GM18502 (cell line): Measurements from ENCODE around the gene CTNNA1.

Experiments
- ATAC-seq: cut with Tn5 transposase; IDR thresholded peaks from one replicate; pipeline ENCODE4 v1.9.1; 2021; ENCODE audit warnings: mild to moderate bottlenecking; ENCODE audit not compliant: unreplicated experiment, poor library complexity

CTNNA1 gene

DNA sequence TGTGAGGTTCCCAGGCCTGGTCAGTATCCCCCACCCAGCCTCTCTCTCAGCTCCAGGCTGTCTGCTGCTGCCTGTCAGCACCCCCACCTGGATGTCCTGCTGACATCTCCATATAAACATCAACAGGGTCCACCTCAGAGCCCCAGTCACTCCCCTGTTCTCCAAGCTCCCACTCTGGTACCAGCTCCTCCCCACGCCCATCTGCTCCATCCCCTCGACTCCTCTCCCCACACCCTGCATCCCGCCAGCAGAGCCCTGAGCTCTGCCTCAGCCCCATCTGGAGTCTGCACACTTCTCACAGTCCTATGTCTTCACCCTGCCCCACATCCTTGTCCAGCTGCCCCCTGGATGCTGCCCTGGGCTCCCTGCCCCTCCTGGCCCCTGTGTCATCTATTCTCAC lies 189.6 kb downstream of the CTNNA1 start:
- ATAC-seq = no peak

GRCh38 chr5:138943599-138944173 lies 190.5 kb downstream of the CTNNA1 start:
- no peak for ATAC-seq

- no peak for ATAC-seq
Measured at GRCh38 chr5:138944527-138945322, 191.5 kb downstream of the CTNNA1 start.

- ATAC-seq = no peak
Measured at GRCh38 chr5:138945421-138946240, 192.4 kb downstream of the CTNNA1 start.

- ATAC-seq = no peak
Measured at GRCh38 chr5:138946241-138946623, 193.0 kb downstream of the CTNNA1 start.

- no peak for ATAC-seq
Measured at GRCh38 chr5:138946831-138947560, 193.8 kb downstream of the CTNNA1 start.

- no peak for ATAC-seq
Measured at GRCh38 chr5:138947780-138948179, 194.6 kb downstream of the CTNNA1 start.

- ATAC-seq = no peak
Measured at GRCh38 chr5:138948471-138949222, 195.4 kb downstream of the CTNNA1 start.

DNA sequence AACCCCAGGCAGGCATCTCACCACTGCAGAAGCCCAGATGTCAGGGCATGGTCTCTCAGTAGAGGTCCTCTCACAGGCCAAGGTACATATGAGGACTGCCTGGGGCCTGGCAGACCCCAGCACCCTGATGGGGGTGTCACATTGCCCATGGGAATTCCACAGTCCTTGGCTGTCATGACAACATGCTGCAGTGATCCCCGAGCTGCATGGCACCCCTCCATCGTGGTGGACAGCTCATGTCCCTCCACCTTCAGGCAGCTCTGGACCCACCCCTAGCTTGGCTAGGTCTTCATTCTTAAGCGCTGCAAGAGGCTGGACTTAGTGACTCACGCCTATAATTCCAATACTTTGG lies 196.0 kb downstream of the CTNNA1 start:
- ATAC-seq = no peak

- no peak for ATAC-seq
Measured at GRCh38 chr5:138949988-138950387, 196.8 kb downstream of the CTNNA1 start.

GRCh38 chr5:138950421-138951031 lies 197.3 kb downstream of the CTNNA1 start:
- no peak for ATAC-seq

DNA sequence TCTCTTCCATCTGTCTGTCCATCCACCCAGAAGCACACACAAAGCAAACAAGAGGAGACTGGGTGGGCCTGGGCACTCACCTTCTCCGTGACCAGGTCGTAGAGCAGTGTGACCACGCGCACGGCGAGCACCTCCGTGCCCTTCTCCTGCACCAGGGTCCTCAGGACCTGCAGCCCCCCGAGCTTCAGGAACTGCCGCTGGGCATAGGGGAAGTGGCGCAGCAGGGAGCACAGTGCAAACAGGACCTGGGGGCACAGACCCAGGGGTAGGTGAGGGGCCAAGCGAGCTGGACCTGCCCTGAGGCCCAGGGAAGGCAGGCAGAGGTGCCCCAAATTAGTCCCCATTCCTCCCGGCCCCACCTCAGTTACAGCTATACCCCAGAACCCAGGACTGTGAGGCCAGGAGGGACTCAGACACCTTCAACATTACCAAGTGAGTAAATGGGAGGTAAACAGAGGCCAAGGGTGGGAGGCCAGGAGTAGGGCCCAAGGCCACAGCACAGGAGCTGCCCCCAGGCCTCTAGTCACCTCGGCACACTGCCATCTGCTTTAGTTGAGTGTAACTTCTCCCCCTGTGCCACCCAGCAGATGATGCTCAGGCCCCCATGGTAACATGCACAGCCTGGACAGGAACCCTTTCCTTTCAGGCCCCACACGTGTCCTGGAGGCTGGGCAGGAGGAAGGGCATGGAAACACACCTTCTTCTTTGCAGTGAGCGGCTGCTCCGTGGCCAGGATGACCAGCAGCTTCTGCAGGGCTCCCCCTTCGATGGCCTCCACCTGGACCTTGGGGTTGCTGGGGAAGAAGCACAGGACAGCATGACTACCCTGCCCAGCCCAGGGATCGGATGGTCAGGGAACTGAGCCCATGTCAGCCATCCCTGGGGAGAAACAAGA lies 198.1 kb downstream of the CTNNA1 start:
- no peak for ATAC-seq

DNA sequence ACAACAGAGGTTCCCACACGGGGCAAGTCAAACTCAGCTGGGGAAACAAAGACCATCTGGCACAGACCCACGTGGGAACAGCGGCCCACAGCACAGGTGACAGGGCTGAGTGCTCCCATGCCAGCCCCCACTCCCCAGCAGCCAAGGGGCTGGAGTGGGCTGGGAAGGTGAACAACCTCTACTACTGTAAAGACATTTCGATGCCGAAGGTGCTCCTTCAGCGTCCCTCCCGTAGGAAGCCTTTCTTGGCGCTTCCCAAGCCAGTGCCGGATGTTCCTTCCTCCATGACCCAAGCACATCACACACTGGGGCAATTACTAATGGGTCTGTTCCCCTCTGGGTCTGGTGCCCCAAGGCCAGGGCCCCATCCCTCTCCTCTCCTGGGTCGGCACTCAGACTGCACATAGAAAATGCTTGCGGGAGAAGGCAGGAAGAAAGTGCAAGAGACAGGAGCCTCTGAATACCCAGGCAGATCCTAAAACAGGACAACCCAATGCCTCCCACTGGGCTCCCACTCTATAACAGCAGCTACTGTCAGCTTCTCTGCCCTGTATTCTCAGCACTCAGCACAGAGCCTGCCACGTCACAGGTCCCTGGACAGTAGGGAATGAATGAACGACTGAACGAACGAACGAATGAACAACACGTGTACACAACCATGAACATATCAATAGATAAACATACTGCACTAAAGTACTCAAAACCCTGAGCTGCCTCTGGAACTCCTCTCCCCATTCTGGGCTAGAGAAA lies 198.9 kb downstream of the CTNNA1 start:
- no peak for ATAC-seq

DNA sequence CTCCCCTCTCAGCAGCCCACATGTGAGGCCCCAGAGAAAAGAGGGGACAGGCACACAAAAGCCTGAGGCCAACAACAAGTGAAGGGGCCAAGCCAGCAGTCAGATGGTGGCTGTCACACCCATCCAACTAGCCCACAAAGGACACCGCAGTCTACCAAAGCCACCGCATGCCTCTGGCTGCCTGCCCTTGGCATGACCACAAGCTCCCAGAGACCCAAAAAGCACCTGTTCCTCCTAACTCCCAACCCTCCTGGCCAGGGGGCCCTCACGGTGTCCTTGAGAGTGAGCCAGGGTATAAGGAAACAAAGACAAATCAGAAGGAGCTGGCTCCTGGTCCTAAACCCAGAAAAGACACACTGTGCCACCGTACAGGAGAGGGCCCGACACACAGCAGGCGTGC lies 199.7 kb downstream of the CTNNA1 start:
- no peak for ATAC-seq

DNA sequence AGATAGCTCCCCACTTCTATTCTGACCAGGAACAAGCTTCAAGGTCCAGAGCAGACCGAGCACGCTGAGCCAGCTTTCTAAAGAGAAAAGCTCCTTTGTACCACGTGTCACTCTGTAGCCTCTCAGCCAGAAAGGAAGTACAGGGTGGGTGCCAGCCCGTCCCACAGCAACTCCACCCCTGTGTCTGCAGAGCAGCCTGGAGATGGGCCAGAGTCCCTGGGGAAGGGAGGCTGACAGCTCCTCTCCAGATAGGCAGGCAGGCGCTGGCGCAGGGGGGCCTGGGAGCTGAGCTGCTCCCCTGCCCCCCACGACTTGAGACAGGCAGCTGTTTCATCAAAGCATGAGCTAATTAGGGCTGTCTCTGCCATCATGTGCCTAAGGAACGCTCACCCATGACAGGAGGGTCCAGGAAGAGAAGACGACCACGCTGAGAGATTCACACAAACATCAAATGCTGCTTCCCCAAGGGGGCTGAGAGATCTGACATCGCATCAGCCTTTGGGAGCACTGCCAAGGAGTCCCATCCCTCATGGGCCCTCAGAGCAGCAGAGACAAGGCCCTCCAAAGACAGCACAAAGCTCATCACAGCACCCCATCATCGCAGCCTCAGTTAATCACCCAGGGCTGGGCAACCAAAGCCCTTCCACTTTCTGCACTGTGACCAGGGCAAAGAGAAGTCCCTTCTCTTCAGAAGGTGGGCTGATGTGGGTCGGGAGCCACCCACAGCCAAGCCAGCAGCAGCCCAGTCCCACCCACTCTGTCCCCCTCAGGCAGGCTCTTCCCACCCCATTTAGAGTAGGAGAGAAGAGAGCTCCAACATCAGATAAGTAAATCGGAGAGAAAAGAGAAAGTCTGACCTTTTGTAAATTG lies 200.4 kb downstream of the CTNNA1 start:
- peak; percentile 69 for ATAC-seq

GRCh38 chr5:138954257-138955012 lies 201.2 kb downstream of the CTNNA1 start:
- no peak for ATAC-seq
